GM10266 (cell line): ENCODE results near the gene PPFIA3.

ENCODE experiments used
- DNase-seq: peaks from one replicate; pipeline ENCODE4 v3.0.0; 2012; ENCODE audit errors: extremely low spot score
- TF ChIP-seq, protein P1 (sequence below): IDR thresholded peaks from 2 replicates; pipeline ENCODE4 v1.5.1; 2012; ENCODE audit warnings: mild to moderate bottlenecking, low read depth; ENCODE audit not compliant: control insufficient read depth, insufficient read depth; ENCODE audit errors: missing control alignments

Gene PPFIA3

DNA sequence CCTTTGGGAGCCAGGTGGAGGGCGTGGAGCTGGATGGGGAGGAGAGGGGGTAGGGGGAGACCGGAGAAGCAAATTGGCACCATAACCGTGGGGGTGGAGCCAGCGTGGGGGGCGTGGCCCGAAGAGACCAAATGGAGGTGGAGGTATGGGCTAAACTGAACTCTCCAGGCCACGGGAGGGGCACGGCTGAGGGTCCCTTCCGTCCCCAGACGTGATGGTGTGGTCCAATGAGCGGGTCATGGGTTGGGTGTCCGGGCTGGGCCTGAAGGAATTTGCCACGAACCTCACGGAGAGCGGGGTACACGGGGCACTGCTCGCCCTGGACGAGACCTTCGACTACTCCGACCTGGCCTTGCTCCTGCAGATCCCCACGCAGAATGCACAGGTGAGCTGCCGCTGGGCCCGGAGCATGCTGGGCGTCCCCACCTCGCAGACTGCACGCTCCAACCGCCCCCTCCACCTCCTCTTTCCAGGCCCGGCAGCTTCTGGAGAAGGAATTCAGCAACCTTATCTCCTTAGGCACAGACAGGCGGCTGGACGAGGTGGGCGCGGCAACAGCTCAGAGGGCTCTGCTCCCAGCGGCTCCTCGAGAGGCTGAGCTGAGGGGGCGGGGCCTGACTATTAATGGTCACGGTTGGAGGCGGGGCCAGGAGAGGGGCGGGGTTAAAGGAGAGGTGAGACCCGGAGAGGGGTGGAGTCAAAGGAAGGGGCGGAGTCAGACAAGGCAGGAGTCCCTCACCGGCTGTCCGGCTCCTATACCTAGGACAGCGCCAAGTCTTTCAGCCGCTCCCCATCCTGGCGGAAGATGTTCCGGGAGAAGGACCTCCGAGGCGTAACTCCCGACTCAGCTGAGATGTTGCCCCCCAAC is 29.7 kb downstream of the PPFIA3 start:
- DNase-seq = peak; percentile 92
- TF ChIP-seq, protein P1, sequence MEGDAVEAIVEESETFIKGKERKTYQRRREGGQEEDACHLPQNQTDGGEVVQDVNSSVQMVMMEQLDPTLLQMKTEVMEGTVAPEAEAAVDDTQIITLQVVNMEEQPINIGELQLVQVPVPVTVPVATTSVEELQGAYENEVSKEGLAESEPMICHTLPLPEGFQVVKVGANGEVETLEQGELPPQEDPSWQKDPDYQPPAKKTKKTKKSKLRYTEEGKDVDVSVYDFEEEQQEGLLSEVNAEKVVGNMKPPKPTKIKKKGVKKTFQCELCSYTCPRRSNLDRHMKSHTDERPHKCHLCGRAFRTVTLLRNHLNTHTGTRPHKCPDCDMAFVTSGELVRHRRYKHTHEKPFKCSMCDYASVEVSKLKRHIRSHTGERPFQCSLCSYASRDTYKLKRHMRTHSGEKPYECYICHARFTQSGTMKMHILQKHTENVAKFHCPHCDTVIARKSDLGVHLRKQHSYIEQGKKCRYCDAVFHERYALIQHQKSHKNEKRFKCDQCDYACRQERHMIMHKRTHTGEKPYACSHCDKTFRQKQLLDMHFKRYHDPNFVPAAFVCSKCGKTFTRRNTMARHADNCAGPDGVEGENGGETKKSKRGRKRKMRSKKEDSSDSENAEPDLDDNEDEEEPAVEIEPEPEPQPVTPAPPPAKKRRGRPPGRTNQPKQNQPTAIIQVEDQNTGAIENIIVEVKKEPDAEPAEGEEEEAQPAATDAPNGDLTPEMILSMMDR = no peak

DNA sequence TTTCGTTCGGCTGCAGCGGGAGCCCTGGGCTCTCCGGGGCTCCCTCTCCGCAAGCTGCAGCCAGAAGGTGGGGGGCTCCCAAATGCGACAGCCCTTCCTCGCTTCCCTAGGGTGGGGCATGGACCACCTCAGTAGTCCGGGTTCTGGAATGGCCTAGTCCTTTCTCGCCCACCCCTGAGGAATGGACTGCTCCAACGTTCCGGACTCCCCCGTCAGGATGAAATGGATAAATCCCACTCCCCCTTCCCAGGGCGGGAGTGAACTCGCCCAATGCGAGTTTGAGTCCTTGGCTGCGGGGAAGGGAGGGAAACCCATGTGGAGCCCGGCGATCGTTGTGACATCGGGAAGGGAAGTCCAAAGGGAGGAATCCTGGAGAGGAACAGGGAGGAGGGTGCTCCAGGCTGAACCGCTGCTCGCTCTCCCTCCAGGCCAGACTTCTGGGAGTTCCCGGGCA is 30.3 kb downstream of the PPFIA3 start:
- TF ChIP-seq, protein P1 = no peak
- no peak for DNase-seq

DNA sequence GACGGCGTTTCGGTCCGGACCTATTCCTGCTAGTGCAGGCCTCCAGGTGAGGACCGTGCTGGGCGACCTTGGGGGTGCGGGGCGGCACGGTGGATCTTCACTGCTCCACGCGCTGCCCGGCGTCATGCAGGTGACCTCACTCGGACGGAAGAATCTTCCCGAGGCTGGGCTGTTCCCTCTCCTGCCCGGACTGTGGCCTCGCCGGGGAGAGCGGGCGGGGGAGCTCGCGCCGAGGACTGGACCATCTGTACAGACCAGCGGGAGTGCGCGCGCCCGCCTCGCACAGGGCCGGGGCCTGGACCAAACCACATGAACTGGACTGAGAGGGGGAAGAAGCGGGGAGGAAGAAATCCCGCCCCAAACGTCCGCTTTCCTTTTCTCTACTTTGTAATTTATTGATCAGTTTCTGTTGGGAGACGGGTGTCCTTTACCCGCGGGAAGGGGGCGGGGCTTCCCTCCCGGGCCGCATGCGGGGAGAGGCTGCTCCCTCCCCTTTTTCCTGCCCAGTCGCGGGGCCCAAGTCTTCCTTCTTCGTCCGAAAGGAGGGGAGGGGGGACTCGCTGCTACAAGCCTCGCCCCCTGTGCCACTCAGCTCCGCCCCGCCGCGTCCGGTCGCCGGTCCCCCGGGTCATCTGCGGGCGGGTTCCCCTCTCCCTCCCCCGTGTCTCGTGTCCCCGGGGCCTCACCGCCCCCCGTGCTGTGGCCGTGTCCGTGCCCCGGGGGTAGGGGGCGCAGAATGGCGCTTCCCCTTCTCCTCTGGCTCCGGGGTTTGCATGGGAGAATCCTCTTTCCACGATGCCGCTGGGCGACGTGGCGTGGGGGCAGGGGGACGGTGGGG is 31.0 kb downstream of the PPFIA3 start:
- TF ChIP-seq, protein P1 = no peak
- peak; percentile 73 for DNase-seq

DNA sequence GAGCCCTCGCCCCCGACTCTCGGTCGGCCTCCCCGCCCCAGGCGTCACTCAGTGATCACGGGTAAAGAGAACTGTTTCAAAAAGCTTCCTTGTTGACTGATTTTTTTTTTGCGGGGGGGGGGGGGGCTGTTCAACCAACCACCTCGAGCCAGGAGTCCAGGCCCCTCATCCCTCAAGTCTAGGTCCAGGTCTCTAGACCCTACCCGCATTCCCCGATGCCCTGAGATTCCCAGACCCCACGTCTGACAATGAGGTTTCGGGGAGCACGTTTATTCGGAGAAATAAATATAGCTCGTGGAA is 31.6 kb downstream of the PPFIA3 start:
- no peak for DNase-seq
- TF ChIP-seq, protein P1 = no peak

DNA sequence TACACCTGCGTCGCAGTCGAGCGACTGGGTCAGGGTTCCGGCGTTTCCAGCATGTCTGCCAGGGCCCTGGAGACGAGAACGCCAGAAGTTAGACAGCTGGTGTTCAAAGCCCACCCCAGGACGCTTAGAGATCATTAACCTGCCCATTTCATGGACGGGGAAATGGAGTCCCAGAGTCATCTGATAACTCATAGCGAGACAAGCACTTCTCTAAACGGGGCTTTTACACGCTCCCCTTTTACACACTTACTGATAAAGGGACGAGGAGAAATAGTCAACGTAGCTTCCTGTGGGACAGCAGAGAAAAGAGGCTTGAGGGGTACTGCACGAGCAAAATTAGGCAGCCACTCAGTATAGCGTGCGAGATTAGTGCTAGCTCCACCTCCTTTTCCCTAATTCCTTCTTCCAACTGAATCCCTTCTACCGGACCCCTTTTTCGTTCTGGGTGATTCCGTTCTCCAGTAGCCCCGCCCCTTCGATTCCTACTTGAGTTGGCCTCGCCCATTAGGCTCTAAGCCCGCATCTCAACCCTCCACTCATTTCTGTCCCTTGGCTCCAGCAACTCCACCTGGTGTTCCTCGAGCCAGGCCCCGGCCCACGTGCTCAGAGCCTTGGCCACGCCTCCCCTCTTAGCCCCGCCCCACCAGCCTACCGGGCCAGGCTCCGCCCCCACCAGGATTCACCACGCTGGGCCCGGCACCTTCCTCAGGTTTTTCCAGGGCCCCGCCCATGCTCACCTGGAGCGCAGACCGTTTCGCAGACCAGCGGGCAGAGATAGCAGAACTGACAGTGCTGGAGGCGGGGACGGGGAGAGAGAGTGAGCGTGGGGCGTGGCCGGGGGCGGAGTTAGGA is 32.1 kb downstream of the PPFIA3 start:
- TF ChIP-seq, protein P1 = no peak
- DNase-seq = no peak

DNA sequence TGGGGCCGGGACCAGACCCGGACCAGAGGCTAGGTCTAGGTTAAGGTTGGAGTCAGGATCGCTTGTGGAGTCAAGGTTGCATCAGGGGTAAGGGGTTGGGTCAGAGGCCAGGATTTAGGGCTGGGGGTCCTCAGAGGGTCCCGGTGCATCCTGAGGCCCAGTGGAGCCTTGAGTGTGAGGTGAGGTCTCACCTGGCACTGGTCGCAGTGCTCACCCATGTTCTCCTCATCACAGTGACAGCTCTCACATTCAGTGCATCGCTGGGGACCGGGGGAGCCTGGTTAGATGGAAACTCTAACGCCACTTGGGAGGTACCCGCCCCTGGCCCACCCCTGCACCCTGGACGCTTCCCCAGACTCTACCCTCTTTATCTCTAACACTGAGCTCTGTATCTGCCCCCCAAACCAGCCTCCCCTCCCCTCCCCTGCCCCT is 32.8 kb downstream of the PPFIA3 start:
- TF ChIP-seq, protein P1 = no peak
- DNase-seq = no peak
